ENCODE results near the gene LCTL.
"Not testable (repeated sequence)": the region's sequence is repeated elsewhere in the genome, so short reads cannot be mapped to it uniquely, and the experiment has no call there.

LCTL gene

GRCh38 chr15:66595931-66596545 lies 30.2 kb upstream of the LCTL start:
- Mint-ChIP-seq H3K36me3 (ENCODE audit: low read depth) (no peaks in the 10 kb centered on the region), H3K4me3 (no peak overlapping the region), H3K27ac (no peak overlapping the region), H3K9me3 (no peaks in the 10 kb centered on the region), H3K27me3 (no peaks in the 10 kb centered on the region), H3K4me1 (ENCODE audit: low read depth) (peaks cover 6% of the 10 kb centered on the region)

- no peaks in the 10 kb centered on the region for H3K27me3 Mint-ChIP-seq
- no peaks in the 10 kb centered on the region for H3K9me3 Mint-ChIP-seq
- H3K4me1 Mint-ChIP-seq (ENCODE audit: low read depth), result peaks cover 6% of the 10 kb centered on the region
- no peak overlapping the region for H3K4me3 Mint-ChIP-seq
- H3K27ac Mint-ChIP-seq, result no peak overlapping the region
- H3K36me3 Mint-ChIP-seq (ENCODE audit: low read depth), result no peaks in the 10 kb centered on the region
Measured at GRCh38 chr15:66595332-66595731, 29.5 kb upstream of the LCTL start.

DNA sequence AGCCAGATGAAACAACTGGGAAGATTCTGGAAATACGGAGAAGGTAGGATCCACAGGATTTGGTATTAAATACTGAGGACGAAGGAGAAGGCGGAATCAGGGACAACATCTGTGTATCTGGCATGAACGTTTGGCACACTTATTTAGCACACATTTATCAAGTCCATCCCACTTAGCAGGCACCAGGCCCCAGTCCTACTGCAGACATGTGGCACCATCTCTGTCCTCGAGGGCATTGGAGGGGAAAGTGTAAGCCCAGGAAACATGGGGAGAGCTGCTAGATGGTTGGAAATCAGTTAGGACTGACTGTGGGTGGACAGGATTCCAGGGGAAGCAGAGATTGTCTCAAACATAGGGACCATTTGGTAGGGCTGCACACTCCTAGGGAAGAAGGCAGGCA lies 29.0 kb upstream of the LCTL start:
- no peaks in the 10 kb centered on the region for H3K27me3 Mint-ChIP-seq
- H3K27ac Mint-ChIP-seq, result no peak overlapping the region
- H3K4me1 Mint-ChIP-seq (ENCODE audit: low read depth), result peaks cover 6% of the 10 kb centered on the region
- no peaks in the 10 kb centered on the region for H3K9me3 Mint-ChIP-seq
- H3K36me3 Mint-ChIP-seq (ENCODE audit: low read depth), result no peaks in the 10 kb centered on the region
- no peak overlapping the region for H3K4me3 Mint-ChIP-seq

DNA sequence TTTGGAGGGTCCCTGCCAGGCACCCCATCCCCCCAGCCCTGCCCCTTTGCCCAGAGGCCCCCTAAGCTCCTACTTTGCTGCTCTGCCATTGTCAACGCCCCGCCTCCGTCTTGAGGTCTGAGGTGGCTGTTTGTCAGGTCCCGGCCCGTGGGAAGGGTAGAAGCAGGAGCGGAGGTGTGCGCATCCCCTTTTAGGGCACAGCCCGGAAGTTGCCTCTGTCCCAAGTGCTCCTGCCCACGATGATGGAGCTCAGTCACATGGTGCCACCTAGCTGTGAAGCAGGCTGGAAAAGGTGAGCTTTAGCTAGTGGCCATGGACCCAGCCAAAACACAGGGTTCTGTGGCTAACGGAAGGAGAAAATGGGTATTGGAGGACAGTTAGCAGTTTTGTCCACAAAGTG lies 28.5 kb upstream of the LCTL start:
- Mint-ChIP-seq H3K4me3 (no peak overlapping the region), H3K27ac (no peak overlapping the region), H3K36me3 (ENCODE audit: low read depth) (no peaks in the 10 kb centered on the region), H3K9me3 (no peaks in the 10 kb centered on the region), H3K4me1 (ENCODE audit: low read depth) (peaks cover 6% of the 10 kb centered on the region), H3K27me3 (peaks cover under 1% of the 10 kb centered on the region)

DNA sequence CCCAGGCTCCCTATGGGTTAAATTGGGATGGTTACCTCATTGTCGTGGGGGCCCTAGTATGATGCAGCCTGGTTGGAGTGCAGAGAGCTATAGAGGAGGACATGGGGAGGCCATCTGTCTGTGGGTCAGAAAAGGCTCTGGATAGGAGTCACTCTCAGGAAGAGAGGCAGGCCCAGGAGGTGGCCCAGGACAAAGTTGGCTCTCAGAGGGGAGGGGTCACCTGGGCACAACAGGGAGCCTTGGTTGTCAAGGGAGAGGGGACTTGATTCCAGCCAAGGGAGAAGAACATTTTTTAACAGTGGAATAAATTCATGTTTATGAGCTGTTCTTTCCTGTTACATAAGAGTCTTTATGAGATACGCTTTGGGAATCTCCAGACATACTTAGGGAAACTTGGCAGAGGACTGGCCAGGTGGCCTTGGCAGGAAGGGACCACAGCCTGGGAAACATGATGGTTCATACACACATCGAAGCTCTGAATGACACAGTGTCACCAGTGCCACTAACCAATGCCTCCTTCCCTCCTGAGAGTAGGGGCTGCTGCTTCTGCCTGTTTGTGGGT lies 27.5 kb upstream of the LCTL start:
- Mint-ChIP-seq H3K9me3 (no peaks in the 10 kb centered on the region), H3K4me1 (ENCODE audit: low read depth) (peaks cover 4% of the 10 kb centered on the region), H3K4me3 (no peak overlapping the region), H3K36me3 (ENCODE audit: low read depth) (no peaks in the 10 kb centered on the region), H3K27ac (no peak overlapping the region), H3K27me3 (peaks cover 6% of the 10 kb centered on the region)

DNA sequence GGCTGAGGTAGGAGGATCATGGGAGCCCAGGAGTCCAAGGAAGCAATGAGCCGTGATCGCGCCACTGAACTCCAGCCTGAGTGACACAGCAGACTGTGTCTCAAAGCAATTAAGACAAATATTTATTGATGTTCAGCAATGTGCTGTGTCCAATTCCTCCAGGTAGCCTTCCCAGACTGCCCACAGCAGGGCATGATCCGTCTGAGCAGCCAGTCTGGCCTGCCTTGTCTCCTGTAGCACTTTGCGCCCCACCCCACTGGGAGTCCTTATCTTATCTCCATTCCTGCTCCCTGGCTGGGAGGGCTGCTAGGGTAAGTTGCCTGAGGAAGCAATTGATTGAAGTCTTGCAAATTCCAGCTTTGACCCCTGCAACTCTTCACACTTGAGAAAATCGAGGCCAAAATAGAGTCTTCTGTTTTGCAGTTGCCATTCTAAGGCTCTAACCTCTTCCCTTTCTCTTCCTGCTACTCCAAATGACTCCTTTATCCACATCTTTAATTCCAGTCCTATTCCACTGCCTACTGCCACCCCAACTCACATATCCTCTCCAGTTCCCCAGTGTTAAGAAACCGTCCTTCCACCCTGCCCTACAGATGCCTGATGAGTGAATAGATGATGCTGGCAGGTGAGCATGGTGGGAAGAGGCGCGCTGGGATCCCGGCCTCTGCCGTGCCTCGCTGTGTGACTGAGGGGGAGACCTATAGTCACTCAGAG lies 26.9 kb upstream of the LCTL start:
- no peak overlapping the region for H3K4me3 Mint-ChIP-seq
- peaks cover 12% of the 10 kb centered on the region for H3K27me3 Mint-ChIP-seq
- no peaks in the 10 kb centered on the region for H3K36me3 Mint-ChIP-seq (ENCODE audit: low read depth)
- no peaks in the 10 kb centered on the region for H3K4me1 Mint-ChIP-seq (ENCODE audit: low read depth)
- H3K27ac Mint-ChIP-seq, result no peak overlapping the region
- H3K9me3 Mint-ChIP-seq, result no peaks in the 10 kb centered on the region

GRCh38 chr15:66591322-66591862 lies 25.6 kb upstream of the LCTL start:
- no peak overlapping the region for H3K4me3 Mint-ChIP-seq

DNA sequence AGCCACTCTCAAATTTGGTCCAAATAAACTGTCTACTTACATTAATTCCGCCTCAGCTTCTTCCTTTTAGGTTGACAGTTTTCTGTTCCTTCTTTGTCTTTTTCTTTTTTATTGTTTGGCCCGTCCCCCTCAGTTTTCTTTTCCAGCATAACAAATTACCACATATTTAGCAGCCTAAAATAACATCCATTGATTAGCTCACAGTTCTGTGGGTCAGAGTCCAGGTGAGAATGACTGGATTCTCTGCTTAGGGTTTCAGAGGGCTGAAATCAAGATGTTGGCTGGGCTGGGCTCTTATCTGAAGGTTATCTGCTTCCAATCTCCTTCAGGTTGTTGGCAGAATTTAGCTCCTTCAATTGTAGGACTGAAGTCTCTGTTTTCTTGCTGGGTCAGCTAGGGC lies 24.6 kb upstream of the LCTL start:
- Mint-ChIP-seq H3K27ac (no peak overlapping the region), H3K36me3 (ENCODE audit: low read depth) (no peaks in the 10 kb centered on the region), H3K9me3 (no peaks in the 10 kb centered on the region), H3K4me1 (ENCODE audit: low read depth) (no peaks in the 10 kb centered on the region), H3K27me3 (peaks cover 14% of the 10 kb centered on the region), H3K4me3 (no peak overlapping the region)

More at GRCh38 chr15:66591322-66591862, 25.6 kb upstream of the LCTL start:
- H3K4me1 Mint-ChIP-seq (ENCODE audit: low read depth), result no peaks in the 10 kb centered on the region
- no peaks in the 10 kb centered on the region for H3K9me3 Mint-ChIP-seq
- H3K36me3 Mint-ChIP-seq (ENCODE audit: low read depth), result no peaks in the 10 kb centered on the region
- no peak overlapping the region for H3K27ac Mint-ChIP-seq
- peaks cover 14% of the 10 kb centered on the region for H3K27me3 Mint-ChIP-seq

DNA sequence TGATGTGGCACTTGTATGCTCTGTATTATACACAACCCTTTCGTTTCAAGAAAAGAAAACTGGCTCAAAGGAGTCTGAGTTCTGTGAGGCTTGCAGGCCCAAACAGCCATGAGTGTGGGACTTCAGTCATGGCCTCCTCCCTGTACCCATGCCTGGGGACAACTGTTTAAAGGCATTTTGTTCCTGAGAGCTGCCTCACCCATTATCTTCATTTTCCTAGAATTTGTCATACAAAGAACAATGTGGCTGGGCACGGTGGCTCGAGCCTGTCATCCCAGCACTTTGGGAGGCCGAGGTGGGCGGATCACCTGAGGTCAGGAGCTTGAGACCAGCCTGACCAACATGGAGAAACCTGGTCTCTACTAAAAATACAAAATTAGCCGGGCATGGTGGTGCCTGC lies 23.6 kb upstream of the LCTL start:
- H3K9me3 Mint-ChIP-seq; H3K4me1 Mint-ChIP-seq (ENCODE audit: low read depth); H3K4me3 Mint-ChIP-seq; H3K36me3 Mint-ChIP-seq (ENCODE audit: low read depth); H3K27ac Mint-ChIP-seq: not testable (repeated sequence)
- peaks cover 14% of the 10 kb centered on the region for H3K27me3 Mint-ChIP-seq

DNA sequence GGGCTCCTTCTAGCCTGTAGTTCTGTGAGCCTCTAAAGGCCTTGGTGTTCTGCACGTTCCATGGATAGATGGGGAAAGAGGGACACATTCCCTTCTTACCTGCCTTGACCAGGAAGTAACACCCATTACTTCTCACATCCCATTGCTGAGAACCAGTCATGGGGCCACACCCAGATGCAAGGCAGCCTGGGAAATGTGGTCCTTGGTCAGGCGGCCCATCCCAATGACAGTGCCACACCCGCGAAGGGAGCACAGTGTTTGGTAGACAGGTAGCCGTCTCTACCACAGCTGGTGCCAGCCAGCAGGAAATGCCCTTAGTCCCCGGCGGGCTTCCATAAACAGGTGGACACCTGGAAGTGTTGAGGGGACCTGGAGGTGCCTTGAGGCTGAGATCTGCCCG lies 23.2 kb upstream of the LCTL start:
- H3K27me3 Mint-ChIP-seq, result peaks cover 14% of the 10 kb centered on the region
- H3K9me3 Mint-ChIP-seq, result no peaks in the 10 kb centered on the region
- no peak overlapping the region for H3K4me3 Mint-ChIP-seq
- no peak overlapping the region for H3K27ac Mint-ChIP-seq
- no peaks in the 10 kb centered on the region for H3K4me1 Mint-ChIP-seq (ENCODE audit: low read depth)
- no peaks in the 10 kb centered on the region for H3K36me3 Mint-ChIP-seq (ENCODE audit: low read depth)

- H3K27ac Mint-ChIP-seq, result no peak overlapping the region
- no peak overlapping the region for H3K4me3 Mint-ChIP-seq
- H3K9me3 Mint-ChIP-seq, result no peaks in the 10 kb centered on the region
- H3K27me3 Mint-ChIP-seq, result peaks cover 14% of the 10 kb centered on the region
- no peaks in the 10 kb centered on the region for H3K4me1 Mint-ChIP-seq (ENCODE audit: low read depth)
- H3K36me3 Mint-ChIP-seq (ENCODE audit: low read depth), result no peaks in the 10 kb centered on the region
Measured at GRCh38 chr15:66588537-66588936, 22.7 kb upstream of the LCTL start.

- H3K27me3 Mint-ChIP-seq, result peaks cover 14% of the 10 kb centered on the region
Measured at GRCh38 chr15:66587749-66588148, 22.0 kb upstream of the LCTL start.

GRCh38 chr15:66587020-66587419 lies 21.2 kb upstream of the LCTL start:
- H3K27me3 Mint-ChIP-seq, result peaks cover 14% of the 10 kb centered on the region
- no peaks in the 10 kb centered on the region for H3K36me3 Mint-ChIP-seq (ENCODE audit: low read depth)
- H3K9me3 Mint-ChIP-seq, result no peaks in the 10 kb centered on the region
- no peak overlapping the region for H3K4me3 Mint-ChIP-seq
- H3K4me1 Mint-ChIP-seq (ENCODE audit: low read depth), result no peaks in the 10 kb centered on the region
- no peak overlapping the region for H3K27ac Mint-ChIP-seq

More at GRCh38 chr15:66587749-66588148, 22.0 kb upstream of the LCTL start:
- H3K36me3 Mint-ChIP-seq (ENCODE audit: low read depth), result no peaks in the 10 kb centered on the region
- H3K27ac Mint-ChIP-seq, result no peak overlapping the region
- no peaks in the 10 kb centered on the region for H3K9me3 Mint-ChIP-seq
- no peak overlapping the region for H3K4me3 Mint-ChIP-seq
- H3K4me1 Mint-ChIP-seq (ENCODE audit: low read depth), result no peaks in the 10 kb centered on the region

DNA sequence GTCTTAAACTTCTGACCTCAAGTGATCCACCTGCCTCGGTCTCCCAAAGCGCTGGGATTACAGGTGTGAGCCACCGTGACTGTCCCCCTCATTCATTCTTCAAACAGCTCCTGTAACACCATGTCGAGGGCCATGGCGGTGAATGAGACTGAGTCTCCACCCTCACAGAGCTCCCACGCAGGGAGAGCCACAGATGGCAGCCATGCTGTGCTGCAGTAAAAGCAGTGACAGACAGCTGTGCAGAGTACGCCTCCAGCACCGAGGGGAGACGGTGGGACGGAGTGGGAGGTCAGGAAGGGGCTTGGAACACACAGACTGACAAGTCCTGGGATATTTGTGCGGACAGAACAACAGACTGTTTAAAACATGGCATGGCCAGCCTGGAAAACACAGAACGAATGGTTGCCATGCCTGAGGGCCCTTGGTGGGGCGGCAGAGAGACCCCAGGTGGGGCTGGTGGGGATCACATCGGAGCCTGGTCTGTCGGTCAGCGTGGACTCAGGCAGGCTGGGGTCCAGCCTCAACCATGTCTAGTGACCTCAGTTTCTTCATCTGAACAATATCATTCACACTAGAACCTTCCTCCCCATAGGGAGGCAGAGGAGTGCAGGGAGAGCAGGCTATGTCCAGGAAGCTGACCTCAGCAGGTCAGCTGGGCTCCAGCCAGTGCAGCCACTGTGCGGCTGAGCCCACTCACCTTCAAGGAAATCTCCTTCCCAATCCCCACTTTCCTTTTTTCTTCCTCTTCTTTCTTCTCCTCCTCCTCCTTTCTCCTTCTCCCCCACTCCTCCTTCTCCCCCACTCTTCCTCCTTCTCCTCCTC lies 20.6 kb upstream of the LCTL start:
- no peak overlapping the region for H3K27ac Mint-ChIP-seq
- no peaks in the 10 kb centered on the region for H3K9me3 Mint-ChIP-seq
- no peak overlapping the region for H3K4me3 Mint-ChIP-seq
- no peaks in the 10 kb centered on the region for H3K4me1 Mint-ChIP-seq (ENCODE audit: low read depth)
- no peaks in the 10 kb centered on the region for H3K36me3 Mint-ChIP-seq (ENCODE audit: low read depth)
- peaks cover 14% of the 10 kb centered on the region for H3K27me3 Mint-ChIP-seq
